K562 (cell line): Measurements from ENCODE around the gene DMXL1. TPM values are rescaled to one million over a fixed set of nuclear protein-coding genes. Genes with fewer than 3 reads are reported as not detected.

ENCODE experiments used
- ATAC-seq: fragments of 200-7000 bp; cut with Tn5 transposase; 3 replicates; pipeline ENCODE4 v1.9.1; 2020; ENCODE audit warnings: moderate library complexity
- Bru-seq: library from RNA; stranded (reverse); fragments of 400-500 nt; gene quantifications from one replicate; lab custom pipeline; 2021; lab: Mats Ljungman, UMichigan
- BruChase-seq, 2 experiments: library from RNA; stranded (reverse); fragments of 400-500 nt; gene quantifications; one replicate each; lab custom pipeline; 2021; lab: Mats Ljungman, UMichigan
- BruUV-seq: library from RNA; stranded (reverse); fragments of 400-500 nt; replicated peaks from 2 replicates; lab custom pipeline; 2021; lab: Mats Ljungman, UMichigan
- CTCF ChIA-PET: fragments of 300-600 bp; formaldehyde crosslinking; extraction: SDS; loops from one replicate; lab custom pipeline; 2021; ENCODE audit warnings: low intra/inter-chr PET ratio; lab: Yijun Ruan, JAX
- POLR2A ChIA-PET: fragments of 300-600, 350-650 bp; sonication (Branson Sonifier 250); formaldehyde crosslinking; extraction: SDS; loops from one replicate; lab custom pipeline; 2021; ENCODE audit warnings: antibody characterized with exemption, inconsistent platforms; lab: Yijun Ruan, JAX
- DNase-seq, 4 experiments: peaks; one replicate each; pipeline versions ENCODE4 v3.0.0 to v3.0.0-alpha.2; 2011 to 2018; ENCODE audit warnings: low spot score in 3 of 4, mixed read lengths in 3 of 4; ENCODE audit errors: extremely low read depth in 1 of 4
- FAIRE-seq: peaks from 2 replicates; lab custom pipeline; 2011; peaks lifted over from hg19 to GRCh38; lab: Jason Lieb, UNC
- H2AFZ ChIP-seq: 2 replicates; pipeline ENCODE4 v1.6.0; 2011; ENCODE audit warnings: low read depth, low read length, control low read depth, inconsistent platforms
- H3K27ac ChIP-seq: fragments of 200-600 bp; 3 replicates; pipeline ENCODE4 v1.8.0; 2011; ENCODE audit warnings: low read depth, mild to moderate bottlenecking, control low read depth, inconsistent platforms, low read length, moderate library complexity, mixed read lengths; ENCODE audit errors: extremely low read depth
- H3K27me3 ChIP-seq, 2 experiments: fragments of 300-600 bp in 1 of 2; 2 replicates in 1 of 2; 3 replicates in 1 of 2; pipeline versions ENCODE4 v1.6.0 to v1.8.0; 2011; ENCODE audit warnings: inconsistent platforms in 2 of 2, low read length in 2 of 2, mild to moderate bottlenecking in 1 of 2, mixed read lengths in 1 of 2, moderate library complexity in 1 of 2; ENCODE audit not compliant: control insufficient read depth in 2 of 2, insufficient read depth in 2 of 2
- H3K36me3 ChIP-seq: fragments of 300-600 bp; 3 replicates; pipeline ENCODE4 v1.8.0; 2011; ENCODE audit warnings: mild to moderate bottlenecking, low read length, inconsistent platforms; ENCODE audit not compliant: control insufficient read depth, insufficient read depth
- H3K4me1 ChIP-seq, 2 experiments: fragments of 200-600 bp in 1 of 2; replicated peaks in 1 of 2; 2 replicates in 1 of 2; 3 replicates in 1 of 2; pipeline versions ENCODE4 v1.5.1 to v1.8.0; 2011; ENCODE audit warnings: inconsistent platforms in 2 of 2, low read length in 2 of 2, mild to moderate bottlenecking in 1 of 2, mixed read lengths in 1 of 2, moderate library complexity in 1 of 2; ENCODE audit not compliant: control insufficient read depth in 2 of 2, insufficient read depth in 2 of 2
- H3K4me2 ChIP-seq: 2 replicates; pipeline ENCODE4 v1.6.1; 2011; ENCODE audit warnings: low read length, control low read depth, inconsistent platforms, mixed read lengths; ENCODE audit not compliant: insufficient read depth
- H3K4me3 ChIP-seq: fragments of 200-600 bp; sonication (generic), shearing (Covaris generic); 2 replicates; pipeline ENCODE4 v1.5.1; 2016; ENCODE audit warnings: control low read depth, inconsistent platforms
- H3K79me2 ChIP-seq: fragments of 200-600 bp; 3 replicates; pipeline ENCODE4 v1.8.0; 2011; ENCODE audit warnings: low read length, inconsistent platforms; ENCODE audit not compliant: control insufficient read depth, insufficient read depth
- H3K9ac ChIP-seq, 2 experiments: 2 replicates each; pipeline versions ENCODE4 v1.6.0 to v1.6.1; 2011; ENCODE audit warnings: low read depth in 2 of 2, low read length in 2 of 2, control low read depth in 1 of 2, inconsistent platforms in 1 of 2, mild to moderate bottlenecking in 1 of 2, mixed read lengths in 1 of 2; ENCODE audit not compliant: insufficient read depth in 1 of 2
- H3K9me1 ChIP-seq: one replicate; pipeline ENCODE4 v1.6.0; 2011; ENCODE audit warnings: inconsistent platforms, mild to moderate bottlenecking, low read length, moderate library complexity; ENCODE audit not compliant: control insufficient read depth, insufficient read depth
- H3K9me3 ChIP-seq: replicated peaks from 2 replicates; pipeline ENCODE4 v1.5.1; 2011; ENCODE audit warnings: low read depth, low read length, inconsistent platforms; ENCODE audit not compliant: control insufficient read depth, insufficient read depth
- H4K20me1 ChIP-seq: replicated peaks from 2 replicates; pipeline ENCODE4 v1.6.1; 2011; ENCODE audit warnings: low read length, inconsistent platforms, mixed read lengths; ENCODE audit not compliant: control insufficient read depth, insufficient read depth
- C11orf30 ChIP-seq: fragments of 450-650 bp; IDR thresholded peaks from 2 replicates; pipeline ENCODE4 v1.6.1; 2016; ENCODE audit warnings: low read depth, mild to moderate bottlenecking
- CXXC5 ChIP-seq: fragments of 250-450 bp; sonication (Bioruptor Pico); IDR thresholded peaks from 2 replicates; pipeline ENCODE4 v1.8.0; 2022; ENCODE audit warnings: inconsistent platforms, mild to moderate bottlenecking, moderate library complexity
- ELF1 ChIP-seq: fragments of 200-800 bp; sonication (Bioruptor generic); IDR thresholded peaks from 2 replicates; pipeline ENCODE4 v1.6.1; 2016; ENCODE audit warnings: missing genetic modification characterization, missing compliant biosample characterization
- L3MBTL2 ChIP-seq: fragments of 450-650 bp; IDR thresholded peaks from 2 replicates; pipeline ENCODE4 v1.6.1; 2016; ENCODE audit warnings: mild to moderate bottlenecking, moderate library complexity
- ZBTB9 ChIP-seq: fragments of 450-650 bp; formaldehyde crosslinking; IDR thresholded peaks from 2 replicates; pipeline ENCODE4 v1.4.0; 2020; ENCODE audit warnings: mild to moderate bottlenecking, moderate library complexity
- ZKSCAN1 ChIP-seq: fragments of 150-350 bp; IDR thresholded peaks from 2 replicates; pipeline ENCODE4 v1.6.1; 2016; ENCODE audit warnings: low read depth, low read length
- WGBS: fragments of 100-300 bp; shearing (Covaris generic); methylation state at CpG from one replicate; pipeline ENCODE4 v1.1.6; 2016; ENCODE audit warnings: low coverage, mixed read lengths; ENCODE audit not compliant: insufficient coverage; ENCODE audit errors: missing lambda C conversion rate; 5-methylcytosine and 5-hydroxymethylcytosine counted together
- in situ Hi-C: fragments of 300-500 bp; cut with MboI; formaldehyde crosslinking; loops from 4 replicates; pipeline ENCODE4 v1.15.0; 2018; ENCODE audit warnings: inconsistent platforms, mixed read lengths
- intact Hi-C: fragments of 100-400 bp; cut with micrococcal nuclease; formaldehyde crosslinking; loops from 2 replicates; pipeline ENCODE4 v1.14.2; 2022
- long read RNA-seq, 3 experiments: library from polyadenylated mRNA in 2 of 3; library from RNA in 1 of 3; unstranded in 2 of 3; stranded (forward) in 1 of 3; transcript quantifications; one replicate each; pipeline ENCODE4 v2.0.0, GENCODE V29; 2019 to 2022
- polyA minus RNA-seq, 3 experiments: library from RNA; depleted of rRNA, polyadenylated mRNA; stranded (reverse); fragments of >200 nt; gene quantifications; 2 replicates each; pipeline ENCODE4 v1.2.3, GENCODE V29; 2011
- polyA plus RNA-seq, 8 experiments: library from polyadenylated mRNA; depleted of rRNA in 4 of 8; stranded (reverse) in 5 of 8; unstranded in 3 of 8; fragments of >200 nt; fragmentation: Nextera tagmentation in 2 of 8; fragmentation: Illumina TruSeq in 1 of 8; extraction: Ambion mirVana in 2 of 8; extraction: Trizol in 1 of 8; gene quantifications; 2 replicates each; pipeline versions ENCODE4 v1.2.1 to v1.2.3, GENCODE V29; 2011 to 2014; ENCODE audit warnings: inconsistent platforms in 1 of 8, missing spikeins in 1 of 8
- total RNA-seq, 7 experiments: library from RNA; depleted of rRNA in 6 of 7; stranded (reverse); fragments of >200 nt in 6 of 7; fragmentation: Illumina TruSeq in 2 of 7; extraction: Trizol in 2 of 7; gene quantifications; 2 replicates each; pipeline versions ENCODE4 v1.2.1 to v1.2.3, GENCODE V29; 2011 to 2021; ENCODE audit warnings: low replicate concordance in 1 of 7

DMXL1 gene
- 87.5 and 343 TPM in 2 replicates for total RNA-seq (2011; cell fraction: chromatin; rRNA removed; ENCODE audit: low replicate concordance)
- total RNA-seq (2011; cell fraction: nucleolus; rRNA removed): 30.5 and 36.2 TPM in 2 replicates
- total RNA-seq (2011; cell fraction: nucleoplasm; rRNA removed): 57.3 and 63.4 TPM in 2 replicates
- total RNA-seq (2014; rRNA removed) (22.9 and 23.8 TPM in 2 replicates), total RNA-seq (2014; rRNA removed; fragmentation: Illumina TruSeq; extraction: Trizol) (40.3 and 48.6 TPM in 2 replicates), total RNA-seq (2015; rRNA removed; fragmentation: Illumina TruSeq; extraction: Trizol) (35.2 and 37.2 TPM in 2 replicates), total RNA-seq (2021) (32.3 and 33.9 TPM in 2 replicates), polyA plus RNA-seq (2011; rRNA removed) (36.9 and 37.0 TPM in 2 replicates), polyA plus RNA-seq (2014; fragmentation: Illumina TruSeq; extraction: Trizol) (22.5 and 30.6 TPM in 2 replicates), polyA plus RNA-seq (2014; fragmentation: Nextera tagmentation; extraction: Ambion mirVana) (1 to 10 TPM; 8.3 to 8.6 TPM), polyA plus RNA-seq (2014; rRNA removed) (17.6 and 20.3 TPM in 2 replicates), polyA minus RNA-seq (2011; rRNA and poly(A)+ RNA removed) (97.6 and 133 TPM in 2 replicates), Bru-seq, nascent RNA (percentile 81 among the genes with signal in this experiment), BruChase-seq, experiment 1, labeled RNA remaining after a 2-hour chase (percentile 84 among the genes with signal in this experiment), BruChase-seq, experiment 2, labeled RNA remaining after a 6-hour chase (percentile 83 among the genes with signal in this experiment)
- 5.8 and 10.7 TPM in 2 replicates for polyA plus RNA-seq (2011; cell fraction: cytosol; rRNA removed)
- 33.7 and 57.8 TPM in 2 replicates for polyA plus RNA-seq (2011; cell fraction: nucleus; rRNA removed)
- 14.0 and 28.4 TPM in 2 replicates for polyA plus RNA-seq (2012)
- 26.8 and 32.4 TPM in 2 replicates for polyA minus RNA-seq (2011; cell fraction: cytosol; rRNA and poly(A)+ RNA removed)
- 96.9 and 165 TPM in 2 replicates for polyA minus RNA-seq (2011; cell fraction: nucleus; rRNA and poly(A)+ RNA removed)
- long read RNA-seq, experiment 1, partial matches to known transcripts: 36 of 47 reads
- long read RNA-seq, experiment 1, other reads (novel, unspliced or antisense): 10 of 47 reads
- long read RNA-seq, experiment 2, partial matches to known transcripts: 4 of 13 reads
- long read RNA-seq, experiment 2, other reads (novel, unspliced or antisense): 9 of 13 reads
- long read RNA-seq, experiment 3, partial matches to known transcripts: 6 of 9 reads
- long read RNA-seq, experiment 3, other reads (novel, unspliced or antisense): 3 of 9 reads

- BruUV-seq: TSS peak; percentile 47
- POLR2A ChIA-PET: interaction anchor here (0.5 to 1.7 kb wide), 16 partner anchors 9 to 340 kb away, joined by 3 to 16 read pairs (median 4); no protein-coding TSS in a partner anchor
- TF ChIP-seq C11orf30 (peak; percentile 59; the same call in 1 of the 2 replicates), ELF1 (tag) (no peak), CXXC5 (CRISPR knock-in tag) (peak; percentile 95), ZKSCAN1 (peak; percentile 13; the same call in 1 of the 2 replicates), L3MBTL2 (peak; percentile 47; the same call in 1 of the 2 replicates), ZBTB9 (CRISPR knock-in tag) (0 out of 2 replicates have a peak, but pooled peaks have one; percentile 45)
Observed at GRCh38 chr5:119070828-119071560, at the start of gene DMXL1. TSS of gene DMXL1 (plus strand) at chr5:119071087. CDS start at chr5:119071570, 483 bp downstream.

More at GRCh38 chr5:119070828-119071560, at the start of gene DMXL1:
- no peaks in the 10 kb centered on the region for H3K27me3 ChIP-seq
- no peaks in the 10 kb centered on the region; the same call in 2 of the 3 replicates for H3K36me3 ChIP-seq
- H3K9ac ChIP-seq: peak within 1 kb of the TSS; percentile 83 to 100
- peak; percentile 98 for FAIRE-seq
- peak; percentile 88 to 99 (median 92) for DNase-seq
- peaks cover 7 to 10% of the 10 kb centered on the region in 2 experiments; a peak in 3 of 5 replicates for H3K4me1 ChIP-seq
- CTCF ChIA-PET: no interaction called here
- peak within 1 kb of the TSS; percentile 86 for H3K4me2 ChIP-seq
- peak within 1 kb of the TSS; percentile 94 for H2AFZ ChIP-seq
- H3K9me1 ChIP-seq: no peaks in the 10 kb centered on the region
- H3K9me3 ChIP-seq: peaks cover 3% of the 10 kb centered on the region; the same call in 1 of the 2 replicates
- peaks cover 54% of the 10 kb centered on the region for H3K79me2 ChIP-seq
- ATAC-seq: peak; percentile 86
- in situ Hi-C loops (no loop called here), intact Hi-C loops (loop anchor here (1.0 to 10.0 kb wide), 5 partner anchors 83 to 1444 kb away; partner anchors contain the start of gene DTWD2)
- H4K20me1 ChIP-seq: no peaks in the 10 kb centered on the region
- under 1% methylated on average over 36 of the region's 68 CpGs for WGBS
- H3K4me3 ChIP-seq: peak within 1 kb of the TSS; percentile 73
- peak within 1 kb of the TSS; percentile 84 for H3K27ac ChIP-seq
